Common myeloid progenitor, CD34-positive (primary cell): ENCODE results near the gene YAP1.

Experiments used
- CTCF ChIA-PET: fragments of 350-600 bp; sonication (Branson Sonifier 250); formaldehyde crosslinking; loops from one replicate; lab custom pipeline; 2021; ENCODE audit warnings: antibody characterized with exemption; lab: Charles Lee
- POLR2A ChIA-PET: fragments of 350-600 bp; sonication (Branson Sonifier 250); formaldehyde crosslinking; loops from one replicate; lab custom pipeline; 2021; ENCODE audit warnings: antibody characterized with exemption; lab: Charles Lee
- DNase-seq, 3 donors: peaks; one replicate each; pipeline versions ENCODE4 v3.0.0 to v3.0.0-alpha.2; 2013
- H3K27ac ChIP-seq, 2 experiments: 1 replicate in 1 of 2; 2 replicates in 1 of 2; pipeline ENCODE4 v1.7.0; 2013; ENCODE audit warnings: inconsistent platforms in 2 of 2, low read length in 2 of 2, mild to moderate bottlenecking in 2 of 2, low read depth in 1 of 2, moderate library complexity in 1 of 2; ENCODE audit not compliant: severe bottlenecking in 2 of 2, insufficient read depth in 1 of 2, poor library complexity in 1 of 2
- H3K27me3 ChIP-seq, 5 experiments: replicated peaks in 2 of 5; 1 replicate in 3 of 5; 2 replicates in 2 of 5; pipeline versions ENCODE4 v1.6.1 to v1.7.0; 2013; ENCODE audit warnings: low read length in 4 of 5, mild to moderate bottlenecking in 2 of 5, moderate library complexity in 2 of 5, inconsistent platforms in 1 of 5; ENCODE audit not compliant: insufficient read depth in 5 of 5, control insufficient read depth in 4 of 5
- H3K36me3 ChIP-seq, 4 experiments: 1 replicate in 2 of 4; 2 replicates in 2 of 4; pipeline versions ENCODE4 v1.6.1 to v1.7.0; 2013; ENCODE audit warnings: low read length in 3 of 4, control low read depth in 1 of 4, mild to moderate bottlenecking in 1 of 4; ENCODE audit not compliant: control insufficient read depth in 4 of 4, insufficient read depth in 4 of 4
- H3K4me1 ChIP-seq, 4 experiments: 1 replicate in 3 of 4; 2 replicates in 1 of 4; pipeline versions ENCODE4 v1.6.1 to v1.7.1; 2013; ENCODE audit warnings: low read length in 3 of 4, mild to moderate bottlenecking in 3 of 4, control low read depth in 1 of 4, inconsistent platforms in 1 of 4, moderate library complexity in 1 of 4; ENCODE audit not compliant: control insufficient read depth in 4 of 4, insufficient read depth in 4 of 4; ENCODE audit errors: control extremely low read depth in 1 of 4
- H3K4me3 ChIP-seq, 7 experiments: 1 replicate in 4 of 7; 2 replicates in 3 of 7; pipeline versions ENCODE4 v1.5.1 to v1.7.0; 2013; ENCODE audit warnings: mild to moderate bottlenecking in 7 of 7, low read length in 6 of 7, moderate library complexity in 6 of 7, inconsistent platforms in 2 of 7, low read depth in 2 of 7, control low read depth in 1 of 7; ENCODE audit not compliant: insufficient read depth in 4 of 7, control insufficient read depth in 1 of 7; ENCODE audit errors: extremely low read depth in 1 of 7
- H3K9me3 ChIP-seq, 5 experiments: 1 replicate in 4 of 5; 2 replicates in 1 of 5; pipeline versions ENCODE4 v1.6.1 to v1.7.1; 2013; ENCODE audit warnings: low read length in 4 of 5, mild to moderate bottlenecking in 2 of 5, inconsistent platforms in 1 of 5, low read depth in 1 of 5, moderate library complexity in 1 of 5; ENCODE audit not compliant: control insufficient read depth in 4 of 5, insufficient read depth in 2 of 5; ENCODE audit errors: control extremely low read depth in 1 of 5
- WGBS: methylation state at CpG from one replicate; pipeline ENCODE4 v1.1.5; 2013; ENCODE audit not compliant: insufficient coverage; 5-methylcytosine and 5-hydroxymethylcytosine counted together

YAP1 gene

GRCh38 chr11:102244681-102245409, 134.6 kb downstream of the YAP1 start:
- ChIA-PET CTCF (no interaction called here), POLR2A (no interaction called here)
- 61% methylated on average over 2 of the region's 5 CpGs for WGBS

GRCh38 chr11:102251423-102251822, 141.2 kb downstream of the YAP1 start:
- no peaks in the 10 kb centered on the region for H3K9me3 ChIP-seq
- H3K27me3 ChIP-seq = peaks cover 0 to 2% (median 0%) of the 10 kb centered on the region in 5 experiments
- no peaks in the 10 kb centered on the region for H3K4me1 ChIP-seq
- H3K27ac ChIP-seq = no peak overlapping the region
- ChIA-PET CTCF (no interaction called here), POLR2A (no interaction called here)
- H3K4me3 ChIP-seq = no peak overlapping the region
- no peak for DNase-seq
- H3K36me3 ChIP-seq = no peaks in the 10 kb centered on the region
- WGBS = no CpG with 5 or more reads among the region's 2 CpGs

More at GRCh38 chr11:102244681-102245409, 134.6 kb downstream of the YAP1 start:
- no peak overlapping the region for H3K4me3 ChIP-seq
- H3K27me3 ChIP-seq = peaks cover 0 to 40% (median 9%) of the 10 kb centered on the region in 5 experiments
- DNase-seq = no peak
- no peaks in the 10 kb centered on the region for H3K36me3 ChIP-seq
- H3K27ac ChIP-seq = no peak overlapping the region
- peaks cover 0 to 3% (median 0%) of the 10 kb centered on the region in 5 experiments for H3K9me3 ChIP-seq
- no peaks in the 10 kb centered on the region for H3K4me1 ChIP-seq

- 100% methylated on average over 3 of the region's 6 CpGs for WGBS
- ChIA-PET CTCF (interaction anchor here (0.8 kb wide), 1 partner anchor 272 kb away, joined by 6 read pairs; no protein-coding TSS in a partner anchor), POLR2A (no interaction called here)
- Histone ChIP-seq H3K4me1 (no peaks in the 10 kb centered on the region), H3K27me3 (no peaks in the 10 kb centered on the region), H3K9me3 (no peaks in the 10 kb centered on the region), H3K4me3 (no peak overlapping the region), H3K27ac (no peak overlapping the region), H3K36me3 (no peaks in the 10 kb centered on the region)
- DNase-seq = no peak
Measured at GRCh38 chr11:102252339-102252891, 142.2 kb downstream of the YAP1 start.

- POLR2A ChIA-PET = no interaction called here
- CTCF ChIA-PET = interaction anchor here (1.1 kb wide), 1 partner anchor 29 kb away, joined by 4 read pairs; no protein-coding TSS in a partner anchor
Measured at GRCh38 chr11:102253020-102253715, 142.9 kb downstream of the YAP1 start.

GRCh38 chr11:102254047-102254446, 143.8 kb downstream of the YAP1 start:
- DNase-seq = no peak
- H3K36me3 ChIP-seq = no peaks in the 10 kb centered on the region
- ChIA-PET POLR2A (no interaction called here), CTCF (interaction anchor here (1.1 kb wide), 1 partner anchor 28 kb away, joined by 4 read pairs; no protein-coding TSS in a partner anchor)
- no peaks in the 10 kb centered on the region for H3K27me3 ChIP-seq
- WGBS = 92% methylated on average over 2 of the region's 5 CpGs
- H3K9me3 ChIP-seq = no peaks in the 10 kb centered on the region
- H3K4me1 ChIP-seq = no peaks in the 10 kb centered on the region
- no peak overlapping the region for H3K4me3 ChIP-seq
- no peak overlapping the region for H3K27ac ChIP-seq

More at GRCh38 chr11:102253020-102253715, 142.9 kb downstream of the YAP1 start:
- Histone ChIP-seq H3K9me3 (no peaks in the 10 kb centered on the region), H3K4me3 (no peak overlapping the region), H3K27me3 (no peaks in the 10 kb centered on the region), H3K4me1 (no peaks in the 10 kb centered on the region), H3K27ac (no peak overlapping the region), H3K36me3 (no peaks in the 10 kb centered on the region)
- 22% methylated on average over 1 of the region's 3 CpGs for WGBS
- peak; percentile 12 to 53 (median 43) for DNase-seq

GRCh38 chr11:102256251-102256650, 146.0 kb downstream of the YAP1 start:
- Histone ChIP-seq H3K36me3 (no peaks in the 10 kb centered on the region), H3K27me3 (peaks cover 0 to 1% (median 0%) of the 10 kb centered on the region in 5 experiments), H3K9me3 (no peaks in the 10 kb centered on the region), H3K4me3 (no peak overlapping the region), H3K27ac (no peak overlapping the region), H3K4me1 (no peaks in the 10 kb centered on the region)
- ChIA-PET CTCF (interaction anchor here (1.5 kb wide), 1 partner anchor 13 kb away, joined by 6 read pairs; no protein-coding TSS in a partner anchor), POLR2A (no interaction called here)
- 95% methylated on average over 3 of the region's 4 CpGs for WGBS
- DNase-seq = no peak
